ENCODE results near the gene GLIPR2.

GRCh38 chr9:36158917-36159316 lies 22.4 kb downstream of the GLIPR2 start:
- TF ChIP-seq POLR2AphosphoS5 (IDR thresholded peaks at IDR 0.05) (peak; percentile 14), CTCF (IDR thresholded peaks at IDR 0.05) (no peak), POLR2A (IDR thresholded peaks at IDR 0.05) (no peak), EP300 (IDR thresholded peaks at IDR 0.05) (no peak)
